Measurements from ENCODE around the gene SFTPB. TPM values are rescaled to one million over a fixed set of nuclear protein-coding genes. Genes with fewer than 3 reads are reported as not detected.

The SFTPB gene
- total RNA-seq, 2 experiments from 2014 or later, result not detected

- no TSS peak for BruUV-seq (replicated peaks)
- H3K4me2 ChIP-seq (ENCODE audit: low read length), result no peak overlapping the region
- no peak overlapping the region for H2AFZ ChIP-seq (ENCODE audit: low read length)
- H3K9me3 ChIP-seq (ENCODE audit: low read length), result no peaks in the 10 kb centered on the region
- no peak for TF ChIP-seq CTCF (conservative IDR thresholded peaks at IDR 0.05; ENCODE audit: low read length)
- no peak for TF ChIP-seq EZH2phosphoT487 (IDR thresholded peaks at IDR 0.05; ENCODE audit: borderline replicate concordance, low read depth, low read length)
- no peaks in the 10 kb centered on the region for H4K20me1 ChIP-seq (ENCODE audit: insufficient read depth, low read length)
- H3K36me3 ChIP-seq (ENCODE audit: insufficient read depth, low read length), result no peaks in the 10 kb centered on the region
- ChIA-PET CTCF (ENCODE audit: unreplicated experiment) (no interaction called here), POLR2A (interaction anchor here (0.6 to 1.4 kb wide), 2 partner anchors 67 to 736 kb away, joined by 3 to 4 read pairs; no protein-coding TSS in a partner anchor)
- intact Hi-C loops (cut with micrococcal nuclease; ENCODE audit: unreplicated experiment), result no loop called here
- no peaks in the 10 kb centered on the region for H3K9me2 ChIP-seq (ENCODE audit: insufficient read depth, low read length)
- H3K4me3 ChIP-seq (ENCODE audit: low read depth, low read length, poor library complexity, severe bottlenecking), result no peak overlapping the region
- no peaks in the 10 kb centered on the region for H3K79me2 ChIP-seq (ENCODE audit: insufficient read depth, low read depth, low read length)
- H3K27ac ChIP-seq (ENCODE audit: low read depth, low read length, poor library complexity, severe bottlenecking), result no peak overlapping the region
- H3K4me1 ChIP-seq (ENCODE audit: insufficient read depth, low read length, poor library complexity, severe bottlenecking), result peaks cover 11% of the 10 kb centered on the region
- no peak for DNase-seq (ENCODE audit: low spot score)
Observed at GRCh38 chr2:85704038-85704437, 36.0 kb upstream of the SFTPB start.

DNA sequence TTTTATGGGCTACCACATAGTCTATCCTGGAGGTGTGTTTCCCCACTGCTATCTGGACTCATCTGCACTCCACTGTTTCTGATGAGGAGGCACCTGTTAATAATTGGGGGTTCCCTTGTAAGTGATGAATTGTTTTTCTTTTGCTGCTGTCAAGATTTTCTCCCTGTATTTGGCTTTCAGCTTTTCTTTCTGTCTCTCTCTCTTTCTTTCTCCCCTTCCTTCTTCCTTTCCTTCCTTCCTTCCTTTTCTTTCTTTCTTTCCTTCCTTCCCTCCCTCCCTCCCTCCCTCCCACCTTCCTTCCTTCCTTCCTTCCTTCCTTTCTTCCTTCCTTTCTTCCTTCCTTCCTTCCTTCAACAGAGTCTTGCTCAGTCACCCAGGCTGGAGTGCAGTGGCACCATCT lies 35.3 kb upstream of the SFTPB start:
- POLR2A ChIA-PET, result interaction anchor here (0.6 kb wide), 2 partner anchors 62 to 737 kb away, joined by 4 read pairs; no protein-coding TSS in a partner anchor
- no peaks in the 10 kb centered on the region for H3K79me2 ChIP-seq (ENCODE audit: insufficient read depth, low read depth, low read length)
- no peak for DNase-seq (ENCODE audit: low spot score)
- H3K9me2 ChIP-seq (ENCODE audit: insufficient read depth, low read length), result no peaks in the 10 kb centered on the region
- H3K9me3 ChIP-seq (ENCODE audit: low read length), result no peaks in the 10 kb centered on the region
- H4K20me1 ChIP-seq (ENCODE audit: insufficient read depth, low read length), result no peaks in the 10 kb centered on the region
- H3K4me1 ChIP-seq (ENCODE audit: insufficient read depth, low read length, poor library complexity, severe bottlenecking), result peaks cover 11% of the 10 kb centered on the region
- no peak overlapping the region for H3K4me2 ChIP-seq (ENCODE audit: low read length)
- no TSS peak for BruUV-seq (replicated peaks)
- CTCF ChIA-PET (ENCODE audit: unreplicated experiment), result no interaction called here
- no peak overlapping the region for H2AFZ ChIP-seq (ENCODE audit: low read length)
- no peaks in the 10 kb centered on the region for H3K36me3 ChIP-seq (ENCODE audit: insufficient read depth, low read length)
- intact Hi-C loops (cut with micrococcal nuclease; ENCODE audit: unreplicated experiment), result no loop called here
- H3K27ac ChIP-seq (ENCODE audit: low read depth, low read length, poor library complexity, severe bottlenecking), result no peak overlapping the region
- TF ChIP-seq EZH2phosphoT487 (IDR thresholded peaks at IDR 0.05; ENCODE audit: borderline replicate concordance, low read depth, low read length) (no peak), CTCF (conservative IDR thresholded peaks at IDR 0.05; ENCODE audit: low read length) (no peak)
- H3K4me3 ChIP-seq (ENCODE audit: low read depth, low read length, poor library complexity, severe bottlenecking), result no peak overlapping the region

- Histone ChIP-seq H4K20me1 (ENCODE audit: insufficient read depth, low read length) (no peaks in the 10 kb centered on the region), H2AFZ (ENCODE audit: low read length) (no peak overlapping the region), H3K9me3 (ENCODE audit: low read length) (no peaks in the 10 kb centered on the region), H3K36me3 (ENCODE audit: insufficient read depth, low read length) (no peaks in the 10 kb centered on the region), H3K27ac (ENCODE audit: low read depth, low read length, poor library complexity, severe bottlenecking) (no peak overlapping the region), H3K79me2 (ENCODE audit: insufficient read depth, low read depth, low read length) (no peaks in the 10 kb centered on the region), H3K4me3 (ENCODE audit: low read depth, low read length, poor library complexity, severe bottlenecking) (no peak overlapping the region), H3K4me2 (ENCODE audit: low read length) (no peak overlapping the region), H3K9me2 (ENCODE audit: insufficient read depth, low read length) (no peaks in the 10 kb centered on the region), H3K4me1 (ENCODE audit: insufficient read depth, low read length, poor library complexity, severe bottlenecking) (peaks cover 11% of the 10 kb centered on the region)
- intact Hi-C loops (cut with micrococcal nuclease; ENCODE audit: unreplicated experiment), result no loop called here
- ChIA-PET CTCF (ENCODE audit: unreplicated experiment) (no interaction called here), POLR2A (interaction anchor here (0.6 kb wide), 1 partner anchor 62 kb away, joined by 4 read pairs; no protein-coding TSS in a partner anchor)
- TF ChIP-seq CTCF (conservative IDR thresholded peaks at IDR 0.05; ENCODE audit: low read length) (no peak), EZH2phosphoT487 (IDR thresholded peaks at IDR 0.05; ENCODE audit: borderline replicate concordance, low read depth, low read length) (no peak)
- no peak for DNase-seq (ENCODE audit: low spot score)
- BruUV-seq (replicated peaks), result no TSS peak
Observed at GRCh38 chr2:85702800-85703199, 34.8 kb upstream of the SFTPB start.
